ENCODE measurements around the gene QKI. TPM values are rescaled to one million over a fixed set of nuclear protein-coding genes. Genes with fewer than 3 reads are reported as not detected.
"Not testable (repeated sequence)": the region's sequence is repeated elsewhere in the genome, so short reads cannot be mapped to it uniquely, and the experiment has no call there.

QKI gene
- total and polyA plus RNA-seq, 3 donors from 2014 or later, result 148 to 366 (median 315) TPM

- H3K4me1 ChIP-seq, result no peaks in the 10 kb centered on the region
- no peaks in the 10 kb centered on the region for H3K9me3 ChIP-seq
- H3K27me3 ChIP-seq, result no peaks in the 10 kb centered on the region
- no peak for TF ChIP-seq POLR2A (IDR thresholded peaks at IDR 0.05)
- no peak for TF ChIP-seq CTCF (IDR thresholded peaks at IDR 0.05)
- H3K4me3 ChIP-seq, result no peak overlapping the region
- no peaks in the 10 kb centered on the region for H3K36me3 ChIP-seq (ENCODE audit: low read depth, missing control alignments)
- H3K27ac ChIP-seq, result no peak overlapping the region
- WGBS, 2 donors, result 65 to 70% methylated on average over 3 of the region's 3 CpGs
- intact Hi-C loops (cut with DNase I; ENCODE audit: low total_unique reads), result no loop called here
- no peak for DNase-seq
These were observed 54.2 kb downstream of the QKI start for GRCh38 chr6:163468738-163469137.

GRCh38 chr6:163469459-163469985, 55.0 kb downstream of the QKI start:
- DNase-seq, result no peak
- Histone ChIP-seq H3K27ac (no peak overlapping the region), H3K4me1 (no peaks in the 10 kb centered on the region), H3K27me3 (no peaks in the 10 kb centered on the region), H3K4me3 (no peak overlapping the region), H3K9me3 (no peaks in the 10 kb centered on the region), H3K36me3 (ENCODE audit: low read depth, missing control alignments) (no peaks in the 10 kb centered on the region)
- 79 to 90% methylated on average over 1 of the region's 1 CpG for WGBS, 2 donors
- TF ChIP-seq CTCF (IDR thresholded peaks at IDR 0.05), result no peak
- no peak for TF ChIP-seq POLR2A (IDR thresholded peaks at IDR 0.05)
- intact Hi-C loops (cut with DNase I; ENCODE audit: low total_unique reads), result no loop called here

GRCh38 chr6:163470611-163471010, 56.1 kb downstream of the QKI start:
- no peaks in the 10 kb centered on the region for H3K4me1 ChIP-seq
- TF ChIP-seq POLR2A (IDR thresholded peaks at IDR 0.05) (no peak), CTCF (IDR thresholded peaks at IDR 0.05) (no peak)
- intact Hi-C loops (cut with DNase I; ENCODE audit: low total_unique reads), result no loop called here
- no peak overlapping the region for H3K4me3 ChIP-seq
- H3K27me3 ChIP-seq, result no peaks in the 10 kb centered on the region
- no peak for DNase-seq
- H3K9me3 ChIP-seq, result no peaks in the 10 kb centered on the region
- H3K36me3 ChIP-seq (ENCODE audit: low read depth, missing control alignments), result no peaks in the 10 kb centered on the region
- no peak overlapping the region for H3K27ac ChIP-seq

- Histone ChIP-seq H3K4me1 (no peaks in the 10 kb centered on the region), H3K27ac (no peak overlapping the region), H3K27me3 (no peaks in the 10 kb centered on the region), H3K4me3 (no peak overlapping the region), H3K9me3 (no peaks in the 10 kb centered on the region), H3K36me3 (ENCODE audit: low read depth, missing control alignments) (no peaks in the 10 kb centered on the region)
- WGBS, 2 donors, result 57 to 58% methylated on average over 2 of the region's 2 CpGs
- TF ChIP-seq CTCF (IDR thresholded peaks at IDR 0.05), result no peak
- TF ChIP-seq POLR2A (IDR thresholded peaks at IDR 0.05), result no peak
- DNase-seq, result no peak
- intact Hi-C loops (cut with DNase I; ENCODE audit: low total_unique reads), result no loop called here
These were observed 60.1 kb downstream of the QKI start for GRCh38 chr6:163474581-163474980.

GRCh38 chr6:163476946-163477345, 62.4 kb downstream of the QKI start:
- H3K4me3 ChIP-seq; DNase-seq; H3K27ac ChIP-seq; H3K36me3 ChIP-seq (ENCODE audit: low read depth, missing control alignments); intact Hi-C loops (cut with DNase I; ENCODE audit: low total_unique reads); H3K27me3 ChIP-seq; H3K9me3 ChIP-seq; H3K4me1 ChIP-seq: not testable (repeated sequence)
- WGBS, 2 donors, result 82 to 86% methylated on average over 7 of the region's 7 CpGs
